HepG2 (cell line): ENCODE data around the gene SFXN2. TPM values are rescaled to one million over a fixed set of nuclear protein-coding genes. Genes with fewer than 3 reads are reported as not detected.

Source experiments
- AHR ChIP-seq: IDR thresholded peaks from 2 replicates; pipeline ENCODE4 v1.6.1; 2018; ENCODE audit warnings: missing genetic modification reagents, missing compliant biosample characterization
- ARID4A ChIP-seq: sonication (generic); formaldehyde crosslinking; IDR thresholded peaks from 2 replicates; pipeline ENCODE4 v1.5.0; 2020; ENCODE audit warnings: mild to moderate bottlenecking, missing genetic modification reagents, borderline replicate concordance
- ATF2 ChIP-seq: sonication (generic); formaldehyde crosslinking; IDR thresholded peaks from 2 replicates; pipeline ENCODE4 v1.4.0; 2020; ENCODE audit warnings: missing genetic modification reagents
- ELF3 ChIP-seq: IDR thresholded peaks from 2 replicates; pipeline ENCODE4 v1.6.1; 2016; ENCODE audit warnings: missing genetic modification reagents, missing compliant biosample characterization
- KDM2A ChIP-seq: sonication (generic); formaldehyde crosslinking; IDR thresholded peaks from 2 replicates; pipeline ENCODE4 v1.4.0; 2020; ENCODE audit warnings: low read depth, missing genetic modification reagents, borderline replicate concordance
- MXD4 ChIP-seq: IDR thresholded peaks from 2 replicates; pipeline ENCODE4 v1.6.1; 2016; ENCODE audit warnings: mild to moderate bottlenecking, missing biosample characterization, missing genetic modification reagents
- PATZ1 ChIP-seq: sonication (generic); formaldehyde crosslinking; IDR thresholded peaks from 2 replicates; pipeline ENCODE4 v1.4.0; 2020; ENCODE audit warnings: missing genetic modification reagents
- PPARG ChIP-seq: conservative IDR thresholded peaks from 2 replicates; pipeline ENCODE4 v1.6.1; 2016; ENCODE audit warnings: missing biosample characterization, missing genetic modification reagents
- SAP130 ChIP-seq: IDR thresholded peaks from 2 replicates; pipeline ENCODE4 v1.6.1; 2016; ENCODE audit warnings: low read depth
- STAG1 ChIP-seq: sonication (generic); formaldehyde crosslinking; IDR thresholded peaks from 2 replicates; pipeline ENCODE4 v1.4.0; 2020; ENCODE audit warnings: missing genetic modification reagents
- TGIF2 ChIP-seq: IDR thresholded peaks from 2 replicates; pipeline ENCODE4 v1.6.1; 2016; ENCODE audit warnings: control low read depth, missing compliant biosample characterization
- YY1 ChIP-seq: IDR thresholded peaks from 2 replicates; pipeline ENCODE4 v1.6.1; 2011; ENCODE audit warnings: low read length, low read depth, moderate library complexity, mild to moderate bottlenecking; ENCODE audit not compliant: insufficient read depth, insufficient replicate concordance
- ZBTB37 ChIP-seq: sonication (generic); formaldehyde crosslinking; IDR thresholded peaks from 2 replicates; pipeline ENCODE4 v1.4.0; 2020; ENCODE audit warnings: mild to moderate bottlenecking, missing genetic modification reagents
- ZNF12 ChIP-seq: sonication (generic); formaldehyde crosslinking; IDR thresholded peaks from 2 replicates; pipeline ENCODE4 v1.5.0; 2020; ENCODE audit warnings: missing genetic modification reagents
- ZNF362 ChIP-seq: sonication (generic); formaldehyde crosslinking; IDR thresholded peaks from 2 replicates; pipeline ENCODE4 v1.4.0; 2020; ENCODE audit warnings: missing genetic modification reagents, mild to moderate bottlenecking, borderline replicate concordance
- ZNF44 ChIP-seq: sonication (generic); formaldehyde crosslinking; IDR thresholded peaks from 2 replicates; pipeline ENCODE4 v1.5.1; 2020; ENCODE audit warnings: mild to moderate bottlenecking, missing genetic modification reagents
- ZNF879 ChIP-seq: sonication (generic); formaldehyde crosslinking; IDR thresholded peaks from 2 replicates; pipeline ENCODE4 v1.8.1; 2023; ENCODE audit warnings: missing genetic modification reagents
- ZSCAN29 ChIP-seq: sonication (generic); formaldehyde crosslinking; conservative IDR thresholded peaks from 2 replicates; pipeline ENCODE4 v1.4.0; 2020; ENCODE audit warnings: mild to moderate bottlenecking, missing genetic modification reagents
- polyA plus RNA-seq, 8 experiments: library from polyadenylated mRNA; depleted of rRNA in 3 of 8; stranded (reverse) in 7 of 8; unstranded in 1 of 8; fragments of >200 nt; fragmentation: Illumina TruSeq in 4 of 8; extraction: Trizol in 4 of 8; gene quantifications; 2 replicates each; pipeline versions ENCODE4 v1.2.1 to v1.2.3, GENCODE V29; 2011 to 2016; ENCODE audit warnings: low read depth in 4 of 8, missing spikeins in 1 of 8, mixed read lengths in 1 of 8; ENCODE audit not compliant: insufficient read depth in 1 of 8
- total RNA-seq, 5 experiments: library from RNA; depleted of rRNA; stranded (reverse); fragments of >200 nt; fragmentation: Illumina TruSeq; extraction: Trizol; gene quantifications; 2 replicates each; pipeline ENCODE4 v1.2.3, GENCODE V29; 2016; ENCODE audit warnings: low read depth in 1 of 5

Gene SFXN2
- total and polyA plus RNA-seq, 2 of the 13 experiments (the other 11 are each of a cell fraction or from before 2014, with no cell fraction given), result 12.8 to 21.1 TPM

GRCh38 chr10:102729029-102730026 is 14.9 kb downstream of the SFXN2 start (continued):
- TF ChIP-seq ZNF362 (CRISPR knock-in tag) (no peak), ZNF879 (CRISPR knock-in tag) (no peak), YY1 (peak; percentile 23), AHR (CRISPR knock-in tag) (peak; percentile 52; the same call in 1 of the 2 replicates), ZNF44 (no peak), ELF3 (CRISPR knock-in tag) (no peak), ZBTB37 (CRISPR knock-in tag) (no peak), STAG1 (CRISPR knock-in tag) (peak; percentile 96), ARID4A (CRISPR knock-in tag) (peak; percentile 19; the same call in 1 of the 2 replicates), KDM2A (peak; percentile 70), SAP130 (CRISPR knock-in tag) (0 out of 2 replicates have a peak, but pooled peaks have one; percentile 31), PPARG (CRISPR knock-in tag) (0 out of 2 replicates have a peak, but pooled peaks have one; percentile 13), ZNF12 (no peak), MXD4 (CRISPR knock-in tag) (0 out of 2 replicates have a peak, but pooled peaks have one; percentile 42), PATZ1 (peak; percentile 54), ATF2 (CRISPR knock-in tag) (0 out of 2 replicates have a peak, but pooled peaks have one; percentile 47), ZSCAN29 (no peak), TGIF2 (CRISPR knock-in tag) (0 out of 2 replicates have a peak, but pooled peaks have one; percentile 46)
